ENCODE data around the gene PASK.

DNA sequence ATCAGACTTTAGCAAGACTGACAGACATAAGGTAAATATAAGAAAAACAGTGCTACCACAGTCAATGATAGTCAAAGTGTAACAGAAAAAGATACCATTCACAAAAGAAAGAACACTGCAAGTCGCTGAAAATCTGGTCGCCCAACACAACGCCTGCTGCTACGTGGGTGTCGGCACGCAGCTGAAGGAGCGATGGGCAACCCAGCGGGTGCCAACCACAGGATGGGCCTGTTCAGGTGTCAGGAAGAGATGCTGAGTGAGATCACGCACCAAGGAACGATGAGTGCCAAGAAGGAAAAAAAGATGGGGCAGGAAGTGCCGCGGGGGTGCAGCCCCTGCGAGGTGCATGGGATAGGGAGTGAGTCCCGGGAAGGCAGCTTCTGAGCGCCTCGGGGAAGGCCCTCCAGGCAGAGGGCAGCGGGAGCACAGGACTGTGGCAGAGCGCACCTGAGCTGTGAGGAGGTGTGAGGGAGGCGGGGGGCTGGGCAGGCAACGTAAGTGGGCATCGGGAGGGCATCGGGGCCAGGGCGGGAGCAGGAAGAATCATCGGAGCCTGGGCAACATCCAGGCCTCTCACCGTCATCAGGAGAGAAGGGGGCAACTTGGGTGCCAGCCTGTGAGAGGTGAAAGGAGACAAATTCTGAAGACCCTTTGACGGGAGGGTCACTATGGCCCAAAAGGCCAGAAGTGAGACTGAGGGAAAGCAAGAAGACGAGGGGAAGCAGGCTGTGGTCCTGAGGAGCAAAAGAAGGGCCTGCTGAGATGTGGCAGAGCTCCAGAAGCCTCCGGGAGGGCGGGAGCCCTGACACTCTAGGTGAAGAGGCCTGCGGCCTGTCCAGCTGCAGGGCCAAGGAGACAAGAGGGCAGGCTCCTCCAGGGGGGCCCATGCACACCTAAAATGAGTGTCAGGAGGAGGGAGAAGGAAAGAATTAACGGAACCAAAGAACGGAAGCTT is 32.4 kb downstream of the PASK start:
- TF ChIP-seq CTCF (conservative IDR thresholded peaks at IDR 0.05; ENCODE audit: low read length), result no peak
- TF ChIP-seq EZH2phosphoT487 (IDR thresholded peaks at IDR 0.05; ENCODE audit: borderline replicate concordance, low read depth, low read length), result no peak
